ENCODE measurements around the gene ACAP2.

DNA sequence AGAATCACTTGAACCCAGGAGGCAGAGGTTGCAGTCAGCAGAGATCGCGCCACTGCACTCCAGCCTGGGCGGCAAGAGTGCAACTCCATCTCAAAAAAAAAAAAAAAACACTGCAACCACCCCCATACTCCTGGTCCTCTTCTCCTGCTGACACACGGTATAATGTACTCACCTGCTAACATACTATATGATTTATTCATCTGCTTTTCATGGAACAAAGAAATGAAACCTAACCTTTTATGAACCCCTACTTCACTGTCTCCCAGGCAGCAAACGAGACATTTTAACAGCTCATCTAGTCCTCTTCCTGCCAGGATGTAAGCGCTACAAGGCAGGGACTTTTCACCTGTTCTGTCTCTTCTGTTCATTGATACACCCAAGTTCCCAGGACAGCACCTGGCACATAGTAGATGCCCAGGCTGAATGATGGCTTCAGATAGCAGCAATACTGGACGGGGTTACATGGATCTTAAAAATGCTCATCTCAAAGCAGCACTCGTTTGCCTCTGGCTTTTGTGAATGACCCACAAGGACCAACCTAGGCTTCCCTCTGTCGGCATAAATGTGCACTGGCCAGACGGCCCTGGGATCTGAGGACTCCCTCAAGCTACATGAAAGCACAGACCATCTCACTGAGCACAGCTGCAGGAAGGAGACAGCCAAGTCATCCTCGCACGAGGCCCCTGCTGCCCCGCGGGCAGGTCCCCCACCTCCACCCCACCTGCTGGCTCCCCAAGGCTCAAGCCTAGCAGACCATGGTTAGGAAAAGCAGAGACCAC is 192.2 kb downstream of the ACAP2 start:
- TF ChIP-seq, protein P1, sequence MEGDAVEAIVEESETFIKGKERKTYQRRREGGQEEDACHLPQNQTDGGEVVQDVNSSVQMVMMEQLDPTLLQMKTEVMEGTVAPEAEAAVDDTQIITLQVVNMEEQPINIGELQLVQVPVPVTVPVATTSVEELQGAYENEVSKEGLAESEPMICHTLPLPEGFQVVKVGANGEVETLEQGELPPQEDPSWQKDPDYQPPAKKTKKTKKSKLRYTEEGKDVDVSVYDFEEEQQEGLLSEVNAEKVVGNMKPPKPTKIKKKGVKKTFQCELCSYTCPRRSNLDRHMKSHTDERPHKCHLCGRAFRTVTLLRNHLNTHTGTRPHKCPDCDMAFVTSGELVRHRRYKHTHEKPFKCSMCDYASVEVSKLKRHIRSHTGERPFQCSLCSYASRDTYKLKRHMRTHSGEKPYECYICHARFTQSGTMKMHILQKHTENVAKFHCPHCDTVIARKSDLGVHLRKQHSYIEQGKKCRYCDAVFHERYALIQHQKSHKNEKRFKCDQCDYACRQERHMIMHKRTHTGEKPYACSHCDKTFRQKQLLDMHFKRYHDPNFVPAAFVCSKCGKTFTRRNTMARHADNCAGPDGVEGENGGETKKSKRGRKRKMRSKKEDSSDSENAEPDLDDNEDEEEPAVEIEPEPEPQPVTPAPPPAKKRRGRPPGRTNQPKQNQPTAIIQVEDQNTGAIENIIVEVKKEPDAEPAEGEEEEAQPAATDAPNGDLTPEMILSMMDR (IDR thresholded peaks at IDR 0.05; ENCODE audit: low read depth, low read length): no peak
- no peak for TF ChIP-seq MAX (IDR thresholded peaks at IDR 0.05; ENCODE audit: low read depth, low read length)

All from NB4 (cell line).